DMS114 treated with DMSO at 0.1 percent for 48 hours (cell line): ENCODE measurements around the gene ADGRF1.

Experiments
- DNase-seq: peaks from one replicate; lab custom pipeline; 2025; ENCODE audit not compliant: unreplicated experiment; lab: John Stamatoyannopoulos, UW

Gene ADGRF1

DNA sequence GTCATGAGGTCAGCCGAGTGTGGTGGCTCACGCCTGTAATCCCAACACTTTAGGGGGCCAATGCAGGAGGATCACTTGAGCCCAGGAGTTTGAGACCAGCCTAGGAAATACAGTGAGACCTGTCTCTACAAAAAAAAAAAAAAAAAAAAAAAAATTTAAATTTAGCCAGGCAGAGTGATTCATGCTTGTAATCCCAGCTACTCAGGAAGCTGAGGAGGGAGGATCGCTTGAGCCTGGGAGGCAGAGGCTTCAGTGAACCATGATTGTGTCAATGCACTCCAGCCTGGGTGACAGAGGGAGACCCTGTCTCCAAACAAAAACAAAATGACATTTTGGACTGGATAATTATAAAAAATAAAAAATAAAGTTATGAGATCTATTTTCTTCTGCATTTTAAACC lies 56.2 kb downstream of the ADGRF1 start:
- DNase-seq, result no peak

DNA sequence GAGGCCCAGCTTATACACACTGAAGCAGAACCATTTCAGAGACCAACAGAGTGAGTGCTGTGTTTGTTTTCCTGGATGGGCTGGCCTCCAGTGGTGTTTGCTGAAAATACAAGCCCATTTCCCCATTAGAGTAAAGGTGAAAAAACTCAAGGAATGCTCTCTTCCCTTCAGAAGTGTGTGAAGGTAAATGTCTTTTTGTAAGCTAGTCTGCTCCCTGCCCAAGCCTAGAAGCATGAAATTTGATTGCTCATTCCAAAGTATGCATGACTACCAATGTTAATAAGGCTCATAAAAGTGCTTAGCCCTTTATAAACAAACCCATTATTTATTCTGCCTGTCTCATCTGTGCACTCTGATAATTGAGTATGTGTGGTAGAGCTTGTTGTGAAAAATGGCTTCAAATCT lies 59.1 kb downstream of the ADGRF1 start:
- DNase-seq, result no peak

DNA sequence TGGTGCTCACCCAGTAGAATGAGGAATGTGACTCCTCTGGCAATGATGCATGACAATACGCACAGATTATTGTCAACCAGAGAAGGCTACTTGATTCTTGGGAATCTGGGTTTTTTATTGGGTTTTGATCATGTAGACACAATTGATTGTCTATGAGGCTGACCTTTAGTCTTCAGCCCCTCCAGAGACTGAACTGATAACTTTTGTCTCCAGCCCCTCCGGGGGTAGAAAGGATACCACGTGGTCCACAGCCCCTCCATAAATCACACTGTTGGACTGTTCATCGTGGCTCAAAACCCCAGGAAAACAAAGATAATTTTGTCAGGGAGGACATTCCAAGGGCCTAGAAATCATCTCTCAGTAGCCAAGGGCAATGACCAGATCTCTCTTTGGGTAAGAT lies 62.9 kb downstream of the ADGRF1 start:
- DNase-seq, result no peak

DNA sequence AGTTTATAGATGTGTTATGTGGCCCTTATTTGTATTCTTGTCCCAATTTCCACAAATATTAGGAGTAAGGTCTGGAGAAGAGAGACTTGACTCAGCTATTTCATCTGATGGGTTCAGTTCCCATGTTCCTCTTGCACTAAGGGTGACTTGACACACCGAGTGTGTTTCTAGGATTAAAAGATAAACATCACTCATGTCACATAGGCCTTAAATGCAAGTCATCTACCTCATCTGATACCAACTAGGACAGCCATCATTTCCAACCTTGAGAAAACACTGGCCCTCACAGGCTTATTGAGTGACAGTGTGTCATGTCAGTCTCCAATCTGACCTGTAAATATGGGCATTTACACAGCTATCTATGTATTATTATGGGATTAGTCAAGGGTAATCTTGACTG lies 67.3 kb downstream of the ADGRF1 start:
- DNase-seq, result no peak

DNA sequence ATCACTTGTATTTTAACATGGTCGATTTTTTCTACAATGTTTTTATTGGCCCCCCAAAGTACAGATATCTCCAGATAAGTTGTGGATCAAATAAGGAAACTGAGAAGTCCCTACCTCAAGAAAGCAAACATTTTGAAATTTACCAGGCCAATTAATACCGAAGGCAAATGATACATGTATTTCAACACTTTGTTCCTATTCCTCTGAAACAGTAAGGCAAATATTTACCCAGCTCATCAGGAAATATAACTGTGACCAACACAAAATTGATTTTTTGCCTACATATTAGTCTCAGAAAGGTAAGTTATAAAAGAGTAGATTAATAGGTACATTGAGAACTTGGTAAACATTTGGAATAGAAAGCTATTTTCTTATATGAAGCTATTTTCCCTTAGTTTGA lies 69.1 kb downstream of the ADGRF1 start:
- no peak for DNase-seq

DNA sequence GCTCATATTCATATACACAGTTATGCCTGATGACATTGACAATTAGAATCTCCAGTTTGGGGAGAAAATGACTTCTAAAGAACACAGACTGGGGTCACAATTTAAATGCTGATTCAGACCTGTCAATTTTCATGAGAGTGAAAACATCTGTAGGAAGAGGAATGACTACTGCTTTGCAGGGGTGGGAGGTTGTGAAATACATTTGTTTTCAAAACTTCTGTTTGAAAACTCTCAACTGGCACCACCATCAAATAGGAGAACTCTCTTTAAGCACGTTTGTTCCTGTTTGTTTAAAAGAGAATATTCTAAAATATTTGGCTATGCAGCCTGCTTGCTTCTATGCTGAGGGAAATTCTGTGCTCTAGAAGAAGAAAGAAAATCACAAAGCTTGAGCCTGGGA lies 69.6 kb downstream of the ADGRF1 start:
- DNase-seq, result no peak

DNA sequence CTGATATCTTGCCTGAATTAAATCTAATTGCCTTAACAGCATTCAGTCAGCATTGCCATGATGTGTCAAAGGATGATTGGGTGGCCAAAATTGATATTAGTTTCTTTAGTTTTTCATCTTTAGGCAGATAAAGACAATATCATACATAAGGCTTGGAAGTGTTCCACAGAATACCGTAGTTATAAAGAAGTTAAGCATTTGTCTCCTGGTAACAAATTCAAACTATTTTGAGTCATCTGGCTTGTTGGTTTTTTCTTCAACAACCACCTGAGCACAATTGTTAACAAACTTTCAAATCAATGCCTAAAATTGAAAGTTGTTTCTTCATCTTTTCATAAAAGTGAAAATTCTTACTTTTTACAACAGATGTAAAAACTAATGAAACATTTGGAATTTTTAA lies 72.9 kb downstream of the ADGRF1 start:
- no peak for DNase-seq

DNA sequence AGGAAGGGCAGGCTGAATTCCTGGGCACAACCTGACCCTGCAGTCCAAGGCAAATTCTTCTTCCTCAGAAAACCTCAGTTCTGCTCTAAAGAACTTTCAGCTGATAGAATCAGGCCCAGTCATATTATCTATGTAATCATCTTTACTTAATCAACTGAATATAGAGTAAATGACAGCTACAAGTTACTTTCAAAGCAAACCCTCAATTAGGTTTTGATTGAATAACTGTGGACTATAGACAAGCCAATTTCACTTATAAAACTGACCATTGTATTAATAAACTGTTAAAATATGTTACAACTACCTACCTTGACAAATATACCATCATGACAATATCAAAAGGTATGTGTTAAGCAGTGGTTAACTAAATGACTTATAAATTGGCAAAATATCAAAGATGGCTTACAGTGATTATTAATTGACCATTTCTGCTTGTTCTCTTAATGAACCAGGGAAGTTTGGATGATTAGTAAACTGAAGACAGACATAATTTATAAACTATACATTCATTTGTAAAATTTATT lies 74.2 kb downstream of the ADGRF1 start:
- no peak for DNase-seq

DNA sequence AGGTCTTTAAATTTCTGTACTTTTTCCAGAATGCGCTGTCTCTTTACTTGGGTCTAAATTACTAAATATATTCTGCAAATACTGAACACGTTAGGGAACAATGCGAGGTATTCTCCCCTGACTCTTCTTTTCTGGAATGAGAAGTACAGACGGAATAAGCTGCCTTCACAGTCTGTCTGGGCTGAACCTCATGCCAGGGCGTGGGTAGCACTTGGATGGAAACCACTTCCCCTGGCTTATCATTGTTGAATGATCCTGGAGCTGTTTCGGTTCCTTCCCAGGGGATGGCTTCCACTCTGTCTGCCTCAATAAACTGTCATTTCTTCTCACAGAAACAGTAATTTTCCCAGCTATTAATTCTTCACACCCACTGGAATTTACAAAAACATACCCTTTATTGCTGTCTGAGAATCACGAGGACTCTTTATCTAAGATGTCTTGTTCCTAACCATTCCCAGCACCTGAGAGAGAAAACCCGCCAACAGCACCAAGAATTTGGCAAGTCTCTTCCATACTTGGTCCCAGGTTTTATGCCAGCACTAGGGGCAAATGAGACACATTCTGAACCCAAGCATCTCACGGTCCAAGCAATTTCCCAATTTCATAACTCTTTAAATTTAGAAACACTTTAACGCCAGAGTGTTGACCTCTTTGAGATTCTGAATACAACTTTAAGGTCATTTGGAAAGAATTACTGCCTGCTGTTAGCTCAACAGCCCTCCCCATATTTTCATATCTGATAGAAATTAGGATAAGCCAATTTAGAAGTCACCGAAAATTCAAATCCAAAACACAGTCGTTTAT lies 77.2 kb downstream of the ADGRF1 start:
- no peak for DNase-seq

DNA sequence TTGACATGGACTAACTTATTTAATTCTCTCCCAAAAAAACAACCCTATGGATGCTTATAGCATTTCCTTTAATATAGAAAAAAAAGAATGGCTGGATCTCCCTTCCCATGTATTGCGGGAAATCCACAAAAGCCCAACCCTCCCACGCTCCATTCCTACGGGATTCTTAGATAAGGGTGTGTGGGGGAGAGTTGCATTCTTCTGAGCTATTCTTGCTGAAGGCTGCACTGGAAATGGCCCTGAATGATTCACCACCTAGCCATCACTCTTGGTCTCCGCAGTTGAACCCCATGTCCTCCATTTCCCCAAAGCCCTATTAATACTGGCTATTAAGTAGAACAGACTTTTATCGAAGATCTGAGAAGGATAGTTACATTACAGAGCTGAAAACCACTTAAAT lies 78.5 kb downstream of the ADGRF1 start:
- no peak for DNase-seq

DNA sequence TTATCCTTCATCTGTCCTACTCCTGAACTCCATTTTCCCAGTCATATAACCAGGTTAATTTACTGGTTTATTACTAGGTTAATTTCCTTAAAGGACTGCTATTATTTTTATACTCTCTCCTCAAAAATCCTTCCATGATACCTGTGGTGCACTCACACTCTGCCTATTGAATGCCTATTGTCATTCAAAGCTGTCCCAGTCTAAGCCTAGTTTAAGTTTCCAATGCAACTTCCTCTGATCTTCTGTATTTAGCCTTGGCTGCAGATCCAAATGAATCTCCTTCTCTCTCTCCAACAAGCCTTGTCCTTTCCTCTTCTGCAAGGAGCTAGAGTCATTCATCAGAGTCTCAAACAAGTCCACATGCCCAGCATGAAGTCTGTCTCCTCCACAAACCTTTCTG lies 79.1 kb downstream of the ADGRF1 start:
- no peak for DNase-seq

DNA sequence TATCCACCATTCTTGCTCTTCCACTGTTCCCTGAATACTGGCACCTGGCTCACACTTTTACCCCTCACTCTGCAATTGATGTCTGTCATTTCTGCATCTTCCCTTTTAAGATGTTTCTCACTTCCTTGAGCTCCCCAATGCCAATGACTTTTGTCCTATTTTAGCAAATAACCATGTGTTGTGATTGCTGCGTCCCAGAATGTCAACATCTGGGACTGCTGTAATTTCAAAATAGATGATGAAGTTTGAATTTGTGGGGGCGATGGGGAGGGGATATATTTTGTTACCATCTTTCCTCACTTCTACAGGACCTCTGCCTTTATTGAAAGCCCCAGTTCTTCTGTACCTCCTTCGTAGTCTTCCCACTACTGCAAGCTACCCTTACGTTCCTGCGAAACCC lies 80.4 kb downstream of the ADGRF1 start:
- DNase-seq, result no peak

DNA sequence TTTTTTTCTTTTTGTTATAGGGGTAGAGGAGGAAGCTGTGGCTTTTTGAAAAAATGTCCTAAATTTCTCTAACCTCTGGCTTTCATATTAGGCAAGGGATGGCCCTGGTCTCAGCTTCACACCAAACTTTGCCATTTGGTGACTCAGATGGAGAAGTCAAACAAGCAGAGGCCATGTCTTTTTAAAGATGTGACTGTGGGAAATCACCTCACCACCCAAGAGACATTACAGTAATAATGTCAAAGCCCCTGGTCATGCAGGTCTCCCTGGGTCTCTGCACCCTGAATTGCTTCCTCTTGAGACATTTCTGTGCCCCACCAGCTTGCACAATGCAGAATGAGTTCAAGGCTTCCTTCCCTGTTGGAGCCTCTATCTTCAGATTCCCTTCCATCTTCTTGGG lies 80.9 kb downstream of the ADGRF1 start:
- DNase-seq, result no peak

DNA sequence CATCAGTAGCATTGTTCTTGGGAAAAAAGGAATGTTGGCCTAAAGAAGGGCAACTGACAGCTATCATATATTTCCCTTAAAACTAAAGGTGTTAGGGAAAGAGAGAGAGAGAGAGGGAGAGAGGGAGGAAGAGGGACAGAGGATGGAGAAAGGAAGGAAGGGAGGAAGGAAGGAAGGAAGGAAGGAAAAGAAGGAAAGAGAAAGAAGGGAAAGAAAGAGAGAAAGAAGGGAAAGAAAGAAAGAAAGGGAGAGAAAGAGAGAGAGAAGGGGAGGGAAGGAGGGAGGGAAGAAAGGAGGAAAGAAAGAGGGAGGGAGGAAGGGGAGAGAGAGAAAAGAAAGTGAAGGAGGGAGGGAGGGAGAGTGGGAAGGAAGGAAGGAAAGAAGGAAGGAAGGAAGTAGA lies 82.7 kb downstream of the ADGRF1 start:
- no peak for DNase-seq

DNA sequence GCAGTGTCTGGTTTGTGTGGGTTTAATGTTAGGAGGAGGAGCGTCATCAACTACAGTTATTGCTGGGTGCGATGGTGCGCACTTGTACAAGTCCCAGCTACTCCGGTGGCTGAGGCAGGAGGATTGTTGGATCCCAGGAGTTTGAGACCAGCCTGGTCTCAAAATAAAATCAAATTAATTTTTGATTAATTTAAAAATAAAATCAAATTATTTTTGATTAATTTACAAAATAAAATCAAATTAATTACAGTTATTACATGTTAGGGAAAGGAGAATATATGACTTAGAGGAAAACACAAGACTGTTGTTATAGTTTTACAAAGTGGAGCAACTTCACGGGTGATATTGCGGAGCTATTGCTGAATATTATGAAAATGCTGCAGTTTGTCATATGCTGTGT lies 85.7 kb downstream of the ADGRF1 start:
- DNase-seq, result no peak

DNA sequence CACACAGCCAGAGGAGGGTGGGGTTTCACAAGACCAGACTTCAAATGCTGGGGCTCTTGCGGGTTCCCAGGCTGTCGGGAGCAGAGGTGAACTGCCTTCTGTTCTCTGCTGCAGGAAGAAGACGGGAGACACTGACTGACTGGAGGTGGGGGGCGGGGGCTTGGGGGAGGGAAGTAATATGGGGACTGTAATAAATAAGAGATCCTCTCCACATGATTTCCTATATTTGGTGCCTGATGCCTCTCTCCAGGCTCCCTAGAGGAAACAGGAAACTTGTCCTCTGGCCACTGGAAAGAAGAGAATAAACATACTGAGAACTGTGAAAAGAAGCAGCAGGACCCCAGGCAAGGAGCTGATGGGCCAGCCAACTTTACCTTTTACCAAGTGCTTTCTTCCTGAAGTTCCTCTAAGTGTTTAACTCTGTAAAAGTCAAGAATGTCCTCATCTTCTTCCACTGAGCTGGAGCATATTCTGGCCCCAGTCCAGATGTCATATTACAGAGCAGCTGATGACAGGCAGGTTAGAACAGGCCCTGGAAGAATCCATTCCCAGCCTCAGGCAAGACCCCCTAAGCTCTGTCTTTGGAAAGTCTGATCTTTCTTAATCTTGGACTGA lies 87.2 kb downstream of the ADGRF1 start:
- no peak for DNase-seq

DNA sequence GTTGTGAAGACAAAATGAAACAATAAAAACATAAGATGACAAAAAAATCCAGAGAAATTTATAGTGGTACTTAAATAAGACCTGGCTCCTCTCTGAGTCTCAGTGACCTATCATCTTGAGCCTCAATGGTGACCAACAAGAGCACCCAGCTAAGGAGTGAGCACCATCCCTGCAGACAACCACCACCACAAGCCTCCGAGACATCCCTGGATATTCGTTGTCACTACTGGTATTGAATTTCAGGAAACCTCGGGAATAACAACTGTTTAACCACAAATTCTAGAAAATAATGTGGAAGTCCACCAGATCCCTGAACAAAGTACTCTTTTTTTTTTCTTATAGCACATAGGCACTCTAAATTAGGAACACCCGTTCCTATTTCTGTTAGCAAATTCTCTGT lies 88.2 kb downstream of the ADGRF1 start:
- DNase-seq, result no peak

DNA sequence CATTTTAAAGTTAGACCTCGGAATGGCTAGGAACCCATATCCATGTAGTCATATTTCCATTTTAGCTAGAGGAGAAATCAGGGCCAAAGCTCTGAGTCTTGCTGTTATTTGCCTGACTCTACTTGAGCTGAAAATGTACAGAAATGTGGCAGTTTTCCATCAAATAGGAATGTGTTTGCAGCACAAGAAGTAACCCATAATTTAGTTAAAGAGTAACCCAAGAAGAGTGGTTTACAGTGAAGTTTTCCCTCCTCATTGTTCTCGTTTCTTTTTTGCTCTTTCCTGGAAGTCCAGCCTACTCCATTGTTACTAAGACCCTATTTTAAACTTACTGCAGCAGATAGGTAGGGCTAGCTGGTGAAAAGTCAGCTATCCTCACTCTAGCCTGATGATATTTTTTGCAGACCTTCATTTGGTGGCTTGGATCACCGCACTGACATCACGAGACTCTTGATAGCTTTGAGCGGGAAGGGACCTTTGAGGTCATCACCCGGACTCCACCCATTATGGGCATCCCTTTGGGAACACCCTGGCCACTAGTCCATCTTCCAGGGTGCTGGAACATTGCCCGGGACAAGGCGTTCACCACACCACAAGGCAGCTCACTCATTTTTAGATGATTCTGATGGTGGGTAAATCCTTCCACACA lies 92.4 kb downstream of the ADGRF1 start:
- no peak for DNase-seq

DNA sequence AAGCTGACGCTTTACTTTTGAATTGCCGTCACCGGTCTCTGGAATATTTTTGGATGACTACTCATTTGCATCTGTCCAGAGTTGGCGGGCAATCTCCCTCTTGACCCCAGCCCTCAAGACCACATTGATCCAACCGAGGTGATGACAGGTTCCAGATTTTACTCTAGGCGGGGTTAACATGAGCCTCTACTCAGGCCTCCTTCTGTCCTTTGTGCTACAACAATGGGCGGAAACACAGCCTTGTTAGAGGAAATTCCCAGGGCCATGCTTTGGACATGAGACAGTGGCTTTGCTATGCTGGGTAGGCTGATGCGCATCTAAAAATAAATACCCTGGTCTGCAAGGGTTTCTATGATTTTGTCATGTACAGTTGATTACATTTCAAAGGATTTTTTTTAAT lies 93.4 kb downstream of the ADGRF1 start:
- DNase-seq, result no peak
